ENCODE measurements around the gene FOXF1. TPM values are rescaled to one million over a fixed set of nuclear protein-coding genes. Genes with fewer than 3 reads are reported as not detected.
A peak's percentile ranks its signal among the peaks of the same experiment; 100 is the strongest.

Gene FOXF1
- total RNA-seq, 6 experiments from 2014 or later, result 0.58 to 1.6 (median 1.2) TPM

DNA sequence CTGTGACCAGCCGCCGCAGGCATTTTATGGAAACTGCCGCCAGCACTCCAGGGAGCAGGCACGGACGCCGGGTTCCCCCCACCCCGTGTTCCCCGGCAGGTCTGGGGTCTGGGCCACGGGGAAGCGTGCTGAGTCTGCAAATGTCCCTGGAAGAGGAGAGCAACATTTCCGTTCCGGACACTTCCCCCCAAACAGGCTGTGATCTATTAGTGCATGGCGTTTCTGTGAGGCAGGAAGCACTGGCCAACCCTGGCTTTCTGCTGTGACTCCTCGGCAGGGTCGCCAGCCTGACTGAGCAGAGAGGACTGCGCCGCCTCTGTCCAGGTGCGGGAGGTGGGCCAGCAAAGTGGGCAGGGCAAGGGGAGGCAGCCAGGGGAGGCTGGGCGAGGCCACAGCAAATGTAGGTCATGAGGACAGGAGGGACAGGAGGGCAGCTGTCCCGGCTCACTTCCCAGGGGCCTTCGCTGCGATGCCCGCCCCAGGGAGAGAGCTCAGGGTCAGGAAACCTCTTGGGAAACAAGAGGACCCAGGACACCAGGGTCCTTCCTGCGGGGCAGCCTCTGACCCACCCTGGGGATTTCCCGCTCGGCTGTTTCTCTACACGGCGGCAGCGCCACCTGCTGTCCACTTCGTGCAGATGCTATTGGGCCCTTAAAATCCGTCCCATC lies 9.5 kb downstream of the FOXF1 start:
- Histone ChIP-seq H3K27ac (no peak overlapping the region), H3K4me1 (no peaks in the 10 kb centered on the region), H3K9me3 (no peaks in the 10 kb centered on the region), H3K4me3 (no peak overlapping the region), H3K36me3 (no peaks in the 10 kb centered on the region), H3K27me3 (peaks cover 0 to 13% of the 10 kb centered on the region in 2 donors)
- TF ChIP-seq, protein P1, sequence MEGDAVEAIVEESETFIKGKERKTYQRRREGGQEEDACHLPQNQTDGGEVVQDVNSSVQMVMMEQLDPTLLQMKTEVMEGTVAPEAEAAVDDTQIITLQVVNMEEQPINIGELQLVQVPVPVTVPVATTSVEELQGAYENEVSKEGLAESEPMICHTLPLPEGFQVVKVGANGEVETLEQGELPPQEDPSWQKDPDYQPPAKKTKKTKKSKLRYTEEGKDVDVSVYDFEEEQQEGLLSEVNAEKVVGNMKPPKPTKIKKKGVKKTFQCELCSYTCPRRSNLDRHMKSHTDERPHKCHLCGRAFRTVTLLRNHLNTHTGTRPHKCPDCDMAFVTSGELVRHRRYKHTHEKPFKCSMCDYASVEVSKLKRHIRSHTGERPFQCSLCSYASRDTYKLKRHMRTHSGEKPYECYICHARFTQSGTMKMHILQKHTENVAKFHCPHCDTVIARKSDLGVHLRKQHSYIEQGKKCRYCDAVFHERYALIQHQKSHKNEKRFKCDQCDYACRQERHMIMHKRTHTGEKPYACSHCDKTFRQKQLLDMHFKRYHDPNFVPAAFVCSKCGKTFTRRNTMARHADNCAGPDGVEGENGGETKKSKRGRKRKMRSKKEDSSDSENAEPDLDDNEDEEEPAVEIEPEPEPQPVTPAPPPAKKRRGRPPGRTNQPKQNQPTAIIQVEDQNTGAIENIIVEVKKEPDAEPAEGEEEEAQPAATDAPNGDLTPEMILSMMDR (IDR thresholded peaks at IDR 0.05), result peak; percentile 69 to 98 (median 92)
- no peak for TF ChIP-seq POLR2A (IDR thresholded peaks at IDR 0.05)
- DNase-seq (peak in 1 of 3 donors; percentile 54), ATAC-seq (peak; percentile 60 to 78 (median 75))
- 3% methylated on average over 13 of the region's 31 CpGs for WGBS (ENCODE audit: insufficient coverage, low coverage, low lambda C conversion rate, missing lambda C conversion rate)
- intact Hi-C loops (cut with DNase I), result loop anchor here (5.0 kb wide), 2 partner anchors 182 to 447 kb away; no protein-coding TSS in a partner anchor

DNA sequence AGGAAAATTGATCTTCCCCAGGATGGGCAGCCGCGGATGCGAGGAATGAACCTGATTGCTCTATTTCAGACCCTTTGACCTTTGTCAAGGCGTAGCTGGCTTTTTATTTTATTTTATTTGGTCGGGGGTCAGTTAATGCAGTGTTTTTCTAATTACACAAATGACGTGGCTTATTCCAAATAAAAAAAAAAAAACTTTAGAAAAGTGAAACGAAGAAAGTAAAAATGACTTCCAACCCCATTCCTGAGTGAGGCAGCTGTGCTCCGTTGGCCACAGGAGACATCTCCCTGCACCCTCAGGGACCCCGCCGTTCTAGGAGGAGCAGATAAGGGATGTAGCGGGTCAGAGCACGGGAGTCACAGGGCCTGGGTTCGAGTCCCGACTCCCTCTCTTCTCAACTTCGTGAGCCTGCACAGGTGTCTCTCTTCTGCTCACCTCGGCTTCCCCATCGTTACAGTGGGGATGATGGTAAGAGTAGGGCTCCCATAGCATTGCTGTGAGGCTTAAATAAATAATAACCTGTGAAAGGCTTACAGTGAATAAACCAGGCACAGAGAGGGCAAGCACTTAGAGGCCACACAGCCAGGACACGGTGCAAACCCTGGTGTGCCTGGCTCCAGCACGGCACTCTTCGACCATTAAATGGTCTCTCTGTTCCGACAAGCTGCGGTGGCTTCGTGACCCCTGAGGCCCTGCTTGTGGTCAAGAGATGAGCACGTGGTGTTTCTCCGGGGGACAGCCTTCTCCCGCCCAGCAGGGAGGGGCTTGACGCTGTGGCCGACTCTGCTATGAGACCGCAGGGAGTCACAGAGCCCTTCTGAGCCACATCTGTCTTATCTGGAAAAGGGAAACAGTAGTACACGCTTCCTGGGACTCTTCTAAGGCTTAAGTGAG lies 10.2 kb downstream of the FOXF1 start:
- DNase-seq (no peak), ATAC-seq (no peak)
- WGBS (ENCODE audit: insufficient coverage, low coverage, low lambda C conversion rate, missing lambda C conversion rate), result 22% methylated on average over 20 of the region's 30 CpGs
- no peak for TF ChIP-seq POLR2A (IDR thresholded peaks at IDR 0.05)
- TF ChIP-seq, protein P1 (IDR thresholded peaks at IDR 0.05), result no peak
- Histone ChIP-seq H3K9me3 (no peaks in the 10 kb centered on the region), H3K36me3 (no peaks in the 10 kb centered on the region), H3K27ac (no peak overlapping the region), H3K4me1 (no peaks in the 10 kb centered on the region), H3K27me3 (peaks cover 0 to 5% of the 10 kb centered on the region in 2 donors), H3K4me3 (no peak overlapping the region)
- intact Hi-C loops (cut with DNase I), result no loop called here

DNA sequence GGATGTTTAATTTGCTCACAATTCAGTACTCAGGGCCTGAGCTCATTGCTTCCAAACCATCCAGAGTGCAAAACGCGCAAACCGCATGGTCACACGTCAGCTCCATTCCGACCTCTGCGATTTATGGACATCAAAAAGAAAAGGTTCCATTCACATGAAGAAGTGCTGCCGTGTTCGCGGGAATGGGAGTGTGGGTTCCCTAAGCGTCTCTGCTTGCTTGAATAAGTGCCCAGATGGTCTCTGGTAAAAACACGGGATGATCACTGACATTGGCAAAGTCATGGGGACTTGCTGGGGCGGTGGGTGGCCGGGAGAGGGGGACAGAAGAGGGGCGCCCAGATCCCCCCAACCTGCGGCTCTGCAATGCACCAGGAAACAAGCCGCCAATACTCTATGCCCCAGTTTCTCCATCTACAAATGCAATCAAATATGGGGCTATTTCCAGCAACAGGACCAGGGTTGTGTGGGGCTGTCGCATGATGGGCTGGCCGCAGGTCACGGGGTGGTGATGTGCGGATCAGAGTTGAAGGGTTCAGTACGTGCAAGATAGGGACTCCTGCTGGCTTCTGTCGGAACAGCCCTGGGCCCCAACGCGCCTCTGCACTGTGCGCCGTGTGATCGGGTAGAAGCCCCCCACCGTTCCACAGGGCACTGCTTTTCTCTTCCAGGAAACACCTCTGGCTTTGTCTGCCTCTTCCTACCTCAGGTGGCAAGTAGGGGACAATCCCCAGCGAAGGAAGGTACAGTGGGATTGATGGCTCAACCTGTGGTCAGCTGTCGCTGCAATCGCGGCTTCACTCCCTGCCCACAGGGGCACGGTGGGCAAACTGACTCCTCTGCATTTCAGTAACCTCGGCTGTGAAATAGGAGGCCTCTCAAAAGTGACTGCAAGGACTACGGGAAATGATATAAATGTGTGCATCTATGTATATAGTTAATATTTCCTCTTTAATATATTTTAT lies 11.2 kb downstream of the FOXF1 start:
- H3K27ac ChIP-seq, result no peak overlapping the region
- no peaks in the 10 kb centered on the region for H3K9me3 ChIP-seq
- intact Hi-C loops (cut with DNase I), result no loop called here
- no peak overlapping the region for H3K4me3 ChIP-seq
- H3K27me3 ChIP-seq, result peaks cover 0 to 2% of the 10 kb centered on the region in 2 donors
- no peak for ATAC-seq
- 70% methylated on average over 22 of the region's 35 CpGs for WGBS (ENCODE audit: insufficient coverage, low coverage, low lambda C conversion rate, missing lambda C conversion rate)
- no peak for DNase-seq
- no peaks in the 10 kb centered on the region for H3K4me1 ChIP-seq
- no peaks in the 10 kb centered on the region for H3K36me3 ChIP-seq
- no peak for TF ChIP-seq POLR2A (IDR thresholded peaks at IDR 0.05)
- TF ChIP-seq, protein P1 (IDR thresholded peaks at IDR 0.05), result no peak

DNA sequence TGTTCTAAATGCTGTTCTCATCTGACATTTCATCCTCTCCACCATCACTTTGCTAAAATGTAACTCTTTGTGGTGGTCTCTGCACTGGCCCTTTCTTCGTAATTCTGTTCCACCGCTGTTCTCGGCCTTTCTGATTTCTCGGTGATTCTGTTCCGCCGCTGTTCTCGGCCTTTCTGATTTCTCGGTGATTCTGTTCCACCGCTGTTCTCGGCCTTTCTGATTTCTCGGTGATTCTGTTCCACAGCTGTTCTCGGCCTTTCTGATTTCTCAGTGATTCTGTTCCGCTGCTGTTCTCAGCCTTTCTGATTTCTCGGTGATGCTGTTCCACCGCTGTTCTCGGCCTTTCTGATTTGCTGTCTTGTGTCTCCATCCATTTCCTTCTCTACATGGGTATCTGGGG lies 12.3 kb downstream of the FOXF1 start:
- Histone ChIP-seq H3K4me3 (no peak overlapping the region), H3K9me3 (no peaks in the 10 kb centered on the region), H3K27me3 (no peaks in the 10 kb centered on the region), H3K4me1 (no peaks in the 10 kb centered on the region), H3K27ac (no peak overlapping the region), H3K36me3 (no peaks in the 10 kb centered on the region)
- TF ChIP-seq, protein P1 (IDR thresholded peaks at IDR 0.05), result no peak
- TF ChIP-seq POLR2A (IDR thresholded peaks at IDR 0.05), result no peak
- ATAC-seq (no peak), DNase-seq (no peak)
- WGBS (ENCODE audit: insufficient coverage, low coverage, low lambda C conversion rate, missing lambda C conversion rate), result 73% methylated on average over 15 of the region's 16 CpGs
- intact Hi-C loops (cut with DNase I), result no loop called here

Measured in right lobe of liver (tissue), 6 donors.